Endodermal cell (in vitro differentiated cells): Measurements from ENCODE around the gene OR51I2. TPM values are rescaled to one million over a fixed set of nuclear protein-coding genes. Genes with fewer than 3 reads are reported as not detected.

Experiments
- DNase-seq: peaks from one replicate; pipeline ENCODE4 v3.0.0-alpha.2; 2017
- H3K27ac ChIP-seq: 2 replicates; pipeline ENCODE4 v1.5.1; 2013; ENCODE audit warnings: mild to moderate bottlenecking, low read depth, low read length, moderate library complexity
- H3K27me3 ChIP-seq: 2 replicates; pipeline ENCODE4 v1.6.1; 2013; ENCODE audit warnings: mild to moderate bottlenecking, low read length, moderate library complexity; ENCODE audit not compliant: insufficient read depth, control insufficient read depth, poor library complexity, severe bottlenecking
- H3K36me3 ChIP-seq: 2 replicates; pipeline ENCODE4 v1.7.0; 2013; ENCODE audit warnings: mild to moderate bottlenecking, low read length, moderate library complexity; ENCODE audit not compliant: control insufficient read depth, insufficient read depth
- H3K4me1 ChIP-seq: one replicate; pipeline ENCODE4 v1.7.0; 2013; ENCODE audit warnings: low read length; ENCODE audit not compliant: control insufficient read depth, insufficient read depth
- H3K4me3 ChIP-seq: 2 replicates; pipeline ENCODE4 v1.5.1; 2013; ENCODE audit warnings: mild to moderate bottlenecking, low read length, moderate library complexity
- H3K9ac ChIP-seq: 2 replicates; pipeline ENCODE4 v1.6.1; 2013; ENCODE audit warnings: mild to moderate bottlenecking, low read length, moderate library complexity; ENCODE audit not compliant: poor library complexity, severe bottlenecking; ENCODE audit errors: extremely low read depth
- H3K9me3 ChIP-seq: 2 replicates; pipeline ENCODE4 v1.6.1; 2013; ENCODE audit warnings: mild to moderate bottlenecking, low read length, moderate library complexity; ENCODE audit not compliant: control insufficient read depth
- H3K27ac Mint-ChIP-seq: 2 replicates; pipeline ENCODE4 v1.8.0; 2020; ENCODE audit warnings: mixed read lengths
- H3K27me3 Mint-ChIP-seq: 2 replicates; pipeline ENCODE4 v1.8.0; 2021; ENCODE audit warnings: mild to moderate bottlenecking, mixed read lengths; ENCODE audit not compliant: insufficient read depth
- H3K36me3 Mint-ChIP-seq: 2 replicates; pipeline ENCODE4 v1.8.0; 2020; ENCODE audit warnings: low read depth, mixed read lengths
- H3K4me1 Mint-ChIP-seq: 2 replicates; pipeline ENCODE4 v1.8.0; 2020; ENCODE audit warnings: mixed read lengths
- H3K4me3 Mint-ChIP-seq: 2 replicates; pipeline ENCODE4 v1.8.0; 2020; ENCODE audit warnings: mild to moderate bottlenecking, moderate library complexity, mixed read lengths
- H3K9me3 Mint-ChIP-seq: 2 replicates; pipeline ENCODE4 v1.8.0; 2020; ENCODE audit warnings: mild to moderate bottlenecking, mixed read lengths
- WGBS, 2 experiments: methylation state at CpG; one replicate each; pipeline versions ENCODE4 v1.1.5 to v1.1.7; 2013; ENCODE audit warnings: missing lambda C conversion rate in 2 of 2, mixed read lengths in 1 of 2; ENCODE audit not compliant: insufficient coverage in 1 of 2, insufficient read length in 1 of 2; 5-methylcytosine and 5-hydroxymethylcytosine counted together
- total RNA-seq, 2 donors: library from RNA; stranded (reverse); fragmentation: NEBNext Ultra II Directional in 1 of 2; extraction: Animal tissue kit (Norgen Biotek cat#: 25700) in 1 of 2; gene quantifications; 2 replicates in 1 of 2; 3 replicates in 1 of 2; pipeline ENCODE4 v1.2.1, GENCODE V29; 2021
- TF ChIP-seq, protein P1 (sequence below): fragments of 200-600 bp; sonication (generic); conservative IDR thresholded peaks from 2 replicates; pipeline ENCODE4 v1.5.0; 2021; ENCODE audit warnings: antibody characterized with exemption, mild to moderate bottlenecking

The OR51I2 gene
- total RNA-seq, 2 donors from 2014 or later: not detected

DNA sequence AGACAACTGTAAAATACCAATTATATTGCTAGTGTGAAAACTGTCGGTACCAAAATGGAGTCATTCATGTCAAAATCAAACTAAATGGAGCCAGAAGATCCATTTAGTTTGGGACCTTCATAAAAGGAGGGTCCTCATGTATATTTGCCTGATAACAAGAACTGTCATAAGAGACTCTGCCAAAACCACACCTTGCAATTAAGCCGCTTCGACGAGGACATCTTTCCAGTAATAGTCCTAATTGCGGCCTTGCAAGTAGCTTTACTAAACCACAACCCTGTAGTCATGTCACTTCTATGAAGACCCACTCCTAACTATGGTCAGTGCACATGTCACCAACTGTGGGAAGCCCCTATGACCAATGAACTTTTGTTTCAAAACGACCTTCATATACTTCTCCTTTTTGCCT, 51.3 kb downstream of the OR51I2 start:
- H3K36me3 Mint-ChIP-seq: no peaks in the 10 kb centered on the region
- no peaks in the 10 kb centered on the region for H3K4me1 ChIP-seq
- no peaks in the 10 kb centered on the region for H3K36me3 ChIP-seq
- H3K27ac Mint-ChIP-seq: no peak overlapping the region
- H3K9ac ChIP-seq: no peak overlapping the region
- DNase-seq: no peak
- no peaks in the 10 kb centered on the region for H3K9me3 ChIP-seq
- peaks cover 13% of the 10 kb centered on the region for H3K4me1 Mint-ChIP-seq
- H3K4me3 ChIP-seq: no peak overlapping the region
- no peaks in the 10 kb centered on the region for H3K27me3 Mint-ChIP-seq
- 93 to 100% methylated on average over 1 to 6 of the region's 6 CpGs for WGBS, 2 experiments
- H3K4me3 Mint-ChIP-seq: no peak overlapping the region
- H3K9me3 Mint-ChIP-seq: no peaks in the 10 kb centered on the region
- H3K27me3 ChIP-seq: no peaks in the 10 kb centered on the region
- H3K27ac ChIP-seq: no peak overlapping the region
- TF ChIP-seq, protein P1, sequence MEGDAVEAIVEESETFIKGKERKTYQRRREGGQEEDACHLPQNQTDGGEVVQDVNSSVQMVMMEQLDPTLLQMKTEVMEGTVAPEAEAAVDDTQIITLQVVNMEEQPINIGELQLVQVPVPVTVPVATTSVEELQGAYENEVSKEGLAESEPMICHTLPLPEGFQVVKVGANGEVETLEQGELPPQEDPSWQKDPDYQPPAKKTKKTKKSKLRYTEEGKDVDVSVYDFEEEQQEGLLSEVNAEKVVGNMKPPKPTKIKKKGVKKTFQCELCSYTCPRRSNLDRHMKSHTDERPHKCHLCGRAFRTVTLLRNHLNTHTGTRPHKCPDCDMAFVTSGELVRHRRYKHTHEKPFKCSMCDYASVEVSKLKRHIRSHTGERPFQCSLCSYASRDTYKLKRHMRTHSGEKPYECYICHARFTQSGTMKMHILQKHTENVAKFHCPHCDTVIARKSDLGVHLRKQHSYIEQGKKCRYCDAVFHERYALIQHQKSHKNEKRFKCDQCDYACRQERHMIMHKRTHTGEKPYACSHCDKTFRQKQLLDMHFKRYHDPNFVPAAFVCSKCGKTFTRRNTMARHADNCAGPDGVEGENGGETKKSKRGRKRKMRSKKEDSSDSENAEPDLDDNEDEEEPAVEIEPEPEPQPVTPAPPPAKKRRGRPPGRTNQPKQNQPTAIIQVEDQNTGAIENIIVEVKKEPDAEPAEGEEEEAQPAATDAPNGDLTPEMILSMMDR: no peak

DNA sequence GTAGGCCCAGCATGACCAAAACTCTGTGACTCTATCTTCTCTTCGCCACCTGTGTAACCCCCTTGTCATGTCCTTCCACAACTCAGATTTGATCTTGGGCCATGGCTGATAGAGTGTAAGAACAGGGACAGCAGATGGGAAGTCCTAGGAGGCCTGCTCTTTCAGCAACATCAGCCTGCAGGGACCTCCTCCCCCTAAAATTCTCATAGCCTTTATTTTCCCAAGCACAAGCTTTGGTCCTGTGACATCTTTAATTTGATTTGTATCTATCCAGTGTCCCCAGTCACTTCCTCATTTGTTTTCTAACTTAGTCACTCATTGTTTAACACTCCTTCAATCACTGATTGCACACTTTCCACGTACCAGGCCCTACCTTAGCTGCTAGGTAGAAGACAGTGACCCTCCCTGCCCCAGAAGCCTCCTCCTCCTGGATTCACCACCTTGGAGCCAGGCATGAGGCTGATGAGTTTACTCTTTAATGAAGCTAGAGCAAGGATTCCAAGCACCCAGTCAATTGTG, 55.3 kb downstream of the OR51I2 start:
- Mint-ChIP-seq H3K27ac (no peak overlapping the region), H3K4me3 (no peak overlapping the region), H3K27me3 (no peaks in the 10 kb centered on the region), H3K36me3 (no peaks in the 10 kb centered on the region), H3K9me3 (no peaks in the 10 kb centered on the region), H3K4me1 (peaks cover 9% of the 10 kb centered on the region)
- H3K4me1 ChIP-seq: no peaks in the 10 kb centered on the region
- H3K27ac ChIP-seq: no peak overlapping the region
- H3K9ac ChIP-seq: no peak overlapping the region
- H3K27me3 ChIP-seq: no peaks in the 10 kb centered on the region
- DNase-seq: no peak
- WGBS, 2 experiments: 90 to 100% methylated on average over 1 to 2 of the region's 2 CpGs
- no peak overlapping the region for H3K4me3 ChIP-seq
- H3K36me3 ChIP-seq: no peaks in the 10 kb centered on the region
- TF ChIP-seq, protein P1: no peak
- no peaks in the 10 kb centered on the region for H3K9me3 ChIP-seq

DNA sequence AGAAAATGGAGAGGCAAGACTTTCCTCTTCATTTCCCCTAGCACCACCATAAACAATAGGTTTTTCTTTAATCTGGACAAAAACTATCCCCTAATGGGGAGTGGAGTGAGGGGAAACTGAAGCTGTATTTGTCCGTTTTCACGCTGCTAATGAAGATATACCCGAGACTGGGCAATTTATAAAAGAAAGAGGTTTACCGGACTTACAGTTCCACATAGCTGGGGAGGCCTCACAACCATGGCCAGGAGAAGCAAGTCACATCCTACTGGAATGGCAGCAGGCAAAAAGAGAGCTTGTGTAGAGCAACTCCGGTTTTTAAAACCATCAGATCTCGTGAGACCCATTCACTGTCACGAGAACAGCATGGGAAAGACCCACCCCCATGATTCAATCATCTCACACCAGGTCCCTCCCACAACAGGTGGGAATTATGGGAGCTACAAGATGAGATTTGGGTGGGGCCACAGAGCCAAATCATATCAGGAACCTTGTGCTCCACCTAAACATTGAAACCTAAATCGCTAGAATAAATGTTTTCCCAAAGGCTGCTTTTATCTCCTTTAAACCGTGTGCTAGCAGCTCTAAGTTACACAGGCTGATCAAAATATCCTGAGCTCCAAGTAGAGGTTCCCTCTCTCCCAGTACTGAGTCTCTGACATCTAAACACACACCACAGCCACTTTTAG, 56.4 kb downstream of the OR51I2 start:
- Histone ChIP-seq H3K9me3 (no peaks in the 10 kb centered on the region), H3K27ac (no peak overlapping the region), H3K4me1 (no peaks in the 10 kb centered on the region), H3K36me3 (no peaks in the 10 kb centered on the region), H3K4me3 (no peak overlapping the region), H3K9ac (no peak overlapping the region), H3K27me3 (no peaks in the 10 kb centered on the region)
- Mint-ChIP-seq H3K4me1 (peaks cover 2% of the 10 kb centered on the region), H3K27ac (no peak overlapping the region), H3K4me3 (no peak overlapping the region), H3K27me3 (no peaks in the 10 kb centered on the region), H3K36me3 (no peaks in the 10 kb centered on the region), H3K9me3 (no peaks in the 10 kb centered on the region)
- DNase-seq: no peak
- TF ChIP-seq, protein P1: no peak
- 89 to 92% methylated on average over 7 to 9 of the region's 9 CpGs for WGBS, 2 experiments

Other genes starting within 250 kb of the OR51I2 start
- not detected for gene OR51V1, start 248.6 kb upstream of the OR51I2 start, total RNA-seq
- gene HBB, start 222.3 kb upstream of the OR51I2 start, total RNA-seq: not detected
- not detected for gene HBD, start 214.8 kb upstream of the OR51I2 start, total RNA-seq
- gene HBG1, start 199.5 kb upstream of the OR51I2 start, total RNA-seq: not detected
- under 1 TPM; 0.59 to 0.62 TPM for gene HBG2, start 194.5 kb upstream of the OR51I2 start, total RNA-seq
- gene HBE1, start 179.4 kb upstream of the OR51I2 start, total RNA-seq: 1 to 10 TPM in 1 of 2 donors, under 1 TPM in 1; 0.81 to 6.1 TPM
- not detected for gene OR51B4, start 147.4 kb upstream of the OR51I2 start, total RNA-seq
- gene OR51B2, start 125.0 kb upstream of the OR51I2 start, total RNA-seq: under 1 TPM in 1 of 2 donors, not detected in 1; 0.51 TPM
- 1 to 10 TPM in 1 of 2 donors, under 1 TPM in 1; 0.93 to 1.8 TPM for gene OR51B5, start 105.8 kb upstream of the OR51I2 start, total RNA-seq
- under 1 TPM in 1 of 2 donors, not detected in 1; 0.29 TPM for gene OR51B6, start 97.8 kb upstream of the OR51I2 start, total RNA-seq
- gene OR51M1, start 65.5 kb upstream of the OR51I2 start, total RNA-seq: 1 to 10 TPM in 1 of 2 donors, under 1 TPM in 1; 0.55 to 1.1 TPM
- 1 to 10 TPM in 1 of 2 donors, under 1 TPM in 1; 0.24 to 1.6 TPM for gene OR51Q1, start 27.2 kb upstream of the OR51I2 start, total RNA-seq
- not detected for gene OR51I1, start 7.8 kb upstream of the OR51I2 start, total RNA-seq
- gene OR52D1, start 39.4 kb downstream of the OR51I2 start, total RNA-seq: not detected
- gene UBQLN3, start 60.6 kb downstream of the OR51I2 start, total RNA-seq: under 1 TPM in 1 of 2 donors, not detected in 1; 0.24 TPM
- gene UBQLNL, start 67.4 kb downstream of the OR51I2 start, total RNA-seq: under 1 TPM; 0.20 to 0.26 TPM
- not detected for gene OR52H1, start 99.2 kb downstream of the OR51I2 start, total RNA-seq
- not detected for gene OR52B6, start 131.6 kb downstream of the OR51I2 start, total RNA-seq
- gene TRIM6, start 147.3 kb downstream of the OR51I2 start, total RNA-seq: 10 to 100 TPM; 17.4 to 26.1 TPM
- gene TRIM34, start 175.7 kb downstream of the OR51I2 start, total RNA-seq: 1 to 10 TPM in 1 of 2 donors, under 1 TPM in 1; 0.68 to 1.2 TPM
- gene TRIM5, start 235.8 kb downstream of the OR51I2 start, total RNA-seq: 10 to 100 TPM; 16.0 to 21.4 TPM
- 1 to 10 TPM; 1.1 to 3.1 TPM for gene TRIM22, start 240.5 kb downstream of the OR51I2 start, total RNA-seq